AG20443 (cell line): ENCODE results near the gene TRUB2.
"Not testable (repeated sequence)": the region's sequence is repeated elsewhere in the genome, so short reads cannot be mapped to it uniquely, and the experiment has no call there.

ENCODE experiments used
- DNase-seq: peaks from one replicate; pipeline ENCODE4 v3.0.0; 2012; ENCODE audit warnings: low spot score, mixed read lengths

TRUB2 gene

GRCh38 chr9:128340691-128341434, 18.6 kb upstream of the TRUB2 start:
- no peak for DNase-seq

GRCh38 chr9:128339761-128340690, 17.8 kb upstream of the TRUB2 start, which contains the start of gene SLC27A4:
SLC27A4 (plus strand) TSS chr9:128340527; CDS start chr9:128343133, 2,606 bp downstream.
- peak; percentile 95 for DNase-seq

- not testable (repeated sequence) for DNase-seq
These were observed 16.8 kb upstream of the TRUB2 start for GRCh38 chr9:128338852-128339614.

- no peak for DNase-seq
These were observed 15.7 kb upstream of the TRUB2 start for GRCh38 chr9:128337936-128338335.

- DNase-seq, result no peak
These were observed 13.7 kb upstream of the TRUB2 start for GRCh38 chr9:128335914-128336313.

- no peak for DNase-seq
These were observed 12.9 kb upstream of the TRUB2 start for GRCh38 chr9:128335161-128335560.

GRCh38 chr9:128333451-128333869, 11.2 kb upstream of the TRUB2 start:
- DNase-seq, result no peak

- no peak for DNase-seq
These were observed 3.4 kb upstream of the TRUB2 start for GRCh38 chr9:128325629-128326028.

- DNase-seq, result no peak
These were observed 2.2 kb upstream of the TRUB2 start for GRCh38 chr9:128324401-128324800.

- DNase-seq, result no peak
These were observed 1.5 kb upstream of the TRUB2 start for GRCh38 chr9:128323791-128324190.

- DNase-seq, result peak; percentile 35
These were observed 1.0 kb upstream of the TRUB2 start for GRCh38 chr9:128323212-128323730.

- no peak for DNase-seq
These were observed 306 bp downstream of the TRUB2 start for GRCh38 chr9:128321879-128322403.

GRCh38 chr9:128321343-128321742, 904 bp downstream of the TRUB2 start:
- DNase-seq, result no peak

- no peak for DNase-seq
These were observed 4.6 kb downstream of the TRUB2 start for GRCh38 chr9:128317629-128318028.

- DNase-seq, result no peak
These were observed 5.8 kb downstream of the TRUB2 start for GRCh38 chr9:128316421-128316820.

GRCh38 chr9:128314697-128315096, 7.5 kb downstream of the TRUB2 start:
- DNase-seq, result no peak

GRCh38 chr9:128310461-128310860, 11.8 kb downstream of the TRUB2 start:
- no peak for DNase-seq

- no peak for DNase-seq
These were observed 12.7 kb downstream of the TRUB2 start for GRCh38 chr9:128309551-128309950.

GRCh38 chr9:128304971-128305288, 17.3 kb downstream of the TRUB2 start:
- DNase-seq, result peak; percentile 27

GRCh38 chr9:128304136-128304970, 17.9 kb downstream of the TRUB2 start:
- DNase-seq, result peak; percentile 55
